HEK293 (cell line): ENCODE results near the gene HUNK.

ENCODE experiments used
- KLF17 ChIP-seq: fragments of 450-650 bp; formaldehyde crosslinking; IDR thresholded peaks from 2 replicates; pipeline ENCODE4 v1.5.1; 2016; ENCODE audit warnings: missing biosample characterization, missing genetic modification characterization
- MYNN ChIP-seq: fragments of 450-650 bp; formaldehyde crosslinking; IDR thresholded peaks from 2 replicates; pipeline ENCODE4 v1.5.1; 2016; ENCODE audit warnings: missing biosample characterization, missing genetic modification characterization, borderline replicate concordance
- PRDM10 ChIP-seq: fragments of 450-650 bp; formaldehyde crosslinking; IDR thresholded peaks from 2 replicates; pipeline ENCODE4 v1.5.1; 2016; ENCODE audit warnings: missing biosample characterization, missing genetic modification characterization
- PRDM6 ChIP-seq: fragments of 450-650 bp; formaldehyde crosslinking; IDR thresholded peaks from 2 replicates; pipeline ENCODE4 v1.5.1; 2017; ENCODE audit warnings: missing biosample characterization, missing genetic modification characterization
- SP2 ChIP-seq: fragments of 450-650 bp; formaldehyde crosslinking; IDR thresholded peaks from 2 replicates; pipeline ENCODE4 v1.5.1; 2016; ENCODE audit warnings: missing biosample characterization, missing genetic modification characterization
- TRIM28 ChIP-seq: IDR thresholded peaks from 2 replicates; pipeline ENCODE4 v1.6.1; 2011; ENCODE audit warnings: low read length, control low read depth, borderline replicate concordance
- ZBTB17 ChIP-seq: fragments of 450-650 bp; formaldehyde crosslinking; IDR thresholded peaks from 2 replicates; pipeline ENCODE4 v1.5.1; 2016; ENCODE audit warnings: missing biosample characterization, missing genetic modification characterization
- ZBTB49 ChIP-seq: fragments of 450-650 bp; formaldehyde crosslinking; IDR thresholded peaks from 2 replicates; pipeline ENCODE4 v1.5.1; 2016; ENCODE audit warnings: missing biosample characterization, missing genetic modification characterization, low read depth
- ZBTB7A ChIP-seq: fragments of 450-650 bp; formaldehyde crosslinking; IDR thresholded peaks from 2 replicates; pipeline ENCODE4 v1.5.1; 2016; ENCODE audit warnings: low read depth, missing biosample characterization, missing genetic modification characterization
- ZNF112 ChIP-seq: fragments of 450-650 bp; formaldehyde crosslinking; IDR thresholded peaks from 2 replicates; pipeline ENCODE4 v1.5.0; 2017; ENCODE audit warnings: missing biosample characterization, missing genetic modification characterization
- ZNF169 ChIP-seq: fragments of 450-650 bp; formaldehyde crosslinking; IDR thresholded peaks from 2 replicates; pipeline ENCODE4 v1.5.1; 2016; ENCODE audit warnings: missing biosample characterization, missing genetic modification characterization
- ZNF184 ChIP-seq: fragments of 450-650 bp; IDR thresholded peaks from 2 replicates; pipeline ENCODE4 v1.5.1; 2018; ENCODE audit warnings: missing biosample characterization, mild to moderate bottlenecking, missing genetic modification characterization
- ZNF202 ChIP-seq: fragments of 450-650 bp; formaldehyde crosslinking; IDR thresholded peaks from 2 replicates; pipeline ENCODE4 v1.5.1; 2016; ENCODE audit warnings: missing biosample characterization, missing genetic modification characterization, borderline replicate concordance
- ZNF223 ChIP-seq: fragments of 450-650 bp; formaldehyde crosslinking; IDR thresholded peaks from 2 replicates; pipeline ENCODE4 v1.5.1; 2016; ENCODE audit warnings: missing biosample characterization, missing genetic modification characterization
- ZNF280D ChIP-seq: fragments of 450-650 bp; formaldehyde crosslinking; IDR thresholded peaks from 2 replicates; pipeline ENCODE4 v1.5.1; 2016; ENCODE audit warnings: missing biosample characterization, missing genetic modification characterization
- ZNF292 ChIP-seq: fragments of 450-650 bp; formaldehyde crosslinking; IDR thresholded peaks from 2 replicates; pipeline ENCODE4 v1.5.1; 2016; ENCODE audit warnings: low read depth, missing biosample characterization, missing genetic modification characterization, borderline replicate concordance
- ZNF362 ChIP-seq: fragments of 450-650 bp; formaldehyde crosslinking; IDR thresholded peaks from 2 replicates; pipeline ENCODE4 v1.5.1; 2016; ENCODE audit warnings: missing biosample characterization, missing genetic modification characterization
- ZNF654 ChIP-seq: fragments of 450-650 bp; formaldehyde crosslinking; IDR thresholded peaks from 2 replicates; pipeline ENCODE4 v1.5.1; 2016; ENCODE audit warnings: low read depth, missing biosample characterization, missing genetic modification characterization
- ZNF704 ChIP-seq: fragments of 450-650 bp; formaldehyde crosslinking; IDR thresholded peaks from 2 replicates; pipeline ENCODE4 v1.5.1; 2016; ENCODE audit warnings: missing biosample characterization, missing genetic modification characterization
- ZNF707 ChIP-seq: fragments of 450-650 bp; formaldehyde crosslinking; IDR thresholded peaks from 2 replicates; pipeline ENCODE4 v1.5.1; 2016; ENCODE audit warnings: missing biosample characterization, missing genetic modification characterization
- ZSCAN5A ChIP-seq: fragments of 450-650 bp; formaldehyde crosslinking; IDR thresholded peaks from 2 replicates; pipeline ENCODE4 v1.5.1; 2016; ENCODE audit warnings: missing biosample characterization, missing genetic modification characterization

The HUNK gene

GRCh38 chr21:31872452-31873274, at the start of gene HUNK (continued):
- TF ChIP-seq ZSCAN5A = 0 out of 2 replicates have a peak, but pooled peaks have one; percentile 21
- peak; percentile 47 for TF ChIP-seq SP2 (tag by site-specific recombination)
- peak; percentile 88 for TF ChIP-seq PRDM10 (tag by site-specific recombination)
- TF ChIP-seq ZNF707 (tag by site-specific recombination) = no peak
- peak; percentile 67 for TF ChIP-seq KLF17 (tag by site-specific recombination)
- TF ChIP-seq ZNF280D = no peak
- TF ChIP-seq ZNF202 = no peak
- TF ChIP-seq ZBTB7A = no peak
- peak; percentile 89 for TF ChIP-seq ZBTB17 (tag by site-specific recombination)
- TF ChIP-seq TRIM28 = no peak; the same call in 1 of the 2 replicates
- no peak for TF ChIP-seq ZNF223 (tag by site-specific recombination)
- TF ChIP-seq MYNN (tag by site-specific recombination) = no peak
- TF ChIP-seq ZNF112 = no peak
- TF ChIP-seq ZNF362 (tag by site-specific recombination) = no peak
- no peak for TF ChIP-seq ZNF292 (tag by site-specific recombination)
- TF ChIP-seq ZNF184 (tag by site-specific recombination) = no peak
- TF ChIP-seq PRDM6 (tag by site-specific recombination) = no peak
- TF ChIP-seq ZNF169 = no peak
- TF ChIP-seq ZBTB49 (tag by site-specific recombination) = no peak
- no peak for TF ChIP-seq ZNF654
- TF ChIP-seq ZNF704 = no peak
